ENCODE results near the gene ATP5MC3.
"Not testable (repeated sequence)": the region's sequence is repeated elsewhere in the genome, so short reads cannot be mapped to it uniquely, and the experiment has no call there.

The ATP5MC3 gene

GRCh38 chr2:175181104-175181876 lies at the start of gene ATP5MC3:
TSS of gene ATP5MC3 (minus strand) at chr2:175181710. CDS start at chr2:175181393, 317 bp downstream.
- DNase-seq: peak; percentile 92

- not testable (repeated sequence) for DNase-seq
Measured at GRCh38 chr2:175228601-175229000, 47.1 kb upstream of the ATP5MC3 start.

DNA sequence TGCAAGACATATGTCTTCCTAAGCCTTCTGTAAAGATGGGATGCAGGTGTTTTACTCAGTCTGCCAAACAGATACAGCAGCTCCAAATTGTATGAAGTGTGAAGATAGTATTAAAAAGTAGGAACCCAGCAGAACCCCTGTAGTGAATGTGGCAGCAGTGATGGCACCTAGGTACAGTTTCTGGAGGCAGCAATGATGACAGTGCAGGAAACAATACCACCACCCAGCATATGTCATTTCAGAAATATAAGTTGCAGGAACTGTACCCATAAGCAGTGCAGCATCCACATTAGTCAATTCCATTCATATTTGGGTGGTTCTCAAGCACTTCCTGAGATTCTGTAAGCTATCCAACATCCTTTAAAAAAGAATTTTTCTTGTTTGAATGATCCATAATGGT lies 46.7 kb upstream of the ATP5MC3 start:
- no peak for DNase-seq

- no peak for DNase-seq
Measured at GRCh38 chr2:175227393-175227792, 45.9 kb upstream of the ATP5MC3 start.

GRCh38 chr2:175220075-175220474 lies 38.6 kb upstream of the ATP5MC3 start:
- no peak for DNase-seq

- no peak for DNase-seq
Measured at GRCh38 chr2:175218551-175218950, 37.0 kb upstream of the ATP5MC3 start.

DNA sequence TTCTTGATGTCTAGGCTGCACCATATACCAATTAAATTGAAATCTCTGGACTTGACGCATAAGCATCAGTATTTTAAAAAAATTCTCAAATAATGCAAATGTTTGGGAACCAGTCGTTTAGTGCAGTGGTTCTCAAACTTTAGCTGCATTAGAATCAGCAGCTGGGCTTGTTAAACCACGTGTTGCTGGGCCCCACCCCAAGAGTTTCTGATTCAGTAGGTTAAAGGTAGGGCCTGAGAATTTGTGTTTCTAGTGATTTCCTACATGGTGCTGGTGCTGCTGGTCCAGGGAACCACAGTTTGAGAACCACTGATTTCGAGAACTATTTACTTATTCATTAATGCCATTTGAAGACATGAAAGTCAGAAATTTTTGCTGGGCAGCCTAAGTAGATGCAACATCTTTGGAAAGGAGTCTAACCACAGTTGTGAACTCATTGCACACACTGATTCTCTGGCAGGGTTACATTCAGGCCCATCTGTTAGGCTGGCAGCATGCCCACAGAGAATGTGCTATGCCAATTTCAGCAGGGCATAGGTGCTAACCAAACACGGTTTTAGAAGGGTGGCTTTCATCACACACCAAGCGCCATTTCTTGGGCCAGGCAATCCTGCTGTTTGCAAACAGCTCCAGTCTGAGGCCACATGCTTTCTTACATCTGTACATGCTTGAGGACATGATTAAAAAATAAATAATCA lies 26.4 kb upstream of the ATP5MC3 start:
- no peak for DNase-seq

- DNase-seq: no peak
Measured at GRCh38 chr2:175206866-175207265, 25.4 kb upstream of the ATP5MC3 start.

GRCh38 chr2:175205523-175205922 lies 24.0 kb upstream of the ATP5MC3 start:
- no peak for DNase-seq

DNA sequence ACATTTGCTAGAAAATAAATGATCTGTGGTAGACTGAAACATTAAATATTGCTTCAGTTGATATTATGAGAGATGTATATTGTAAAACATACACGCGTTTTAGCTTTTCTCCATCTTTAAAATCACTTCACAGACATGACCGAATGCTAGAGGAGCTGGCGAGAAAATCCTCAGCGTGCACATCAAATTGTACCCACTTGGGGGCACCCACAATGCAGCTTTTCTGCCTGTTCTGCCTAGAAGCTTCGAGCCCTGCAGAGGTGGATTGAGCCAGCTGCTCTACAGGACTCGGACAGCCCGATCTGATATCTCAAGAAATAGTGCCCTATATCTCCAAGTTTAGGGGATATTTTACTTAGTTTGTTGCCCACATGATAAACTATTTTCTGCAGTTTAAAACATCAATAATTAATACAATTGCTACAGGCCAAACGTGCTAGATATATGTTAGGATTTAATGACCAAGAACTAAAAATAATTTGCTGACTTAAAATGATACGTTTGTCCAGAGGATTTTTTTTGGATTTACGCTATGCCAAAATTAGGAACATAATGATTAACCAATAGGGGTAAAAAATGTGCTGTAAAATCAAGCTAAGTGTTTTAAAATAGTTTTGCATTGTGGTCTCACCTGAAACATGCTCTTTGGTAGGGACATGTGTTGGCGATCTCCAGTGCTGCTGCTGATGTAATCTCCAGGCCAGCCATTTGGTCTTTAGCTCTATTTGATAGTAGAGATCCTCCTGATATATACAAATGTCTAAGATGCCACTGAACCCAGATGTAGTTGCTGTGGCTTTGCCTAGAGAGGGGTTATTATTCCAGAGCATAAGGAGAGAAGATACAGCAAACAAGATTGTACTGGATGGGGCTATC lies 22.3 kb upstream of the ATP5MC3 start:
- peak; percentile 27 for DNase-seq

DNA sequence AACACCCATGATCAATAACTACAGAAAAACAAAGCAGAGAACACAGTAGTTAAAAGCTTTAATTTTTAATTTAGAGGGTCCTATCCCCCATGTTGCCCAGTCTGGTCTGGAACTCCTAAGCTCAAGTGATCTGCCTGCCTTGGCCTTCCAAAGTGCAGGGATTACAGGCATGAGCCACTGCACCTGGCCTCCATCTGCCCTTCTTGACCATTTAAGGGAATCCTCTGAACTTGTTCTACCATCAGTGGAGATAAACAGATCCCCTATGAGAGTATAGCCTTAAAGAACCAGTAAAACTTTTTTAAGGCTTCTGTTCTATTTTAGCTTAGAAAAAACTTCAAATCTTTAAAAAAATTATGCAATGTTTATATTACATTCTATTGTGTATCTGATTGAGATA lies 13.5 kb upstream of the ATP5MC3 start:
- no peak for DNase-seq

DNA sequence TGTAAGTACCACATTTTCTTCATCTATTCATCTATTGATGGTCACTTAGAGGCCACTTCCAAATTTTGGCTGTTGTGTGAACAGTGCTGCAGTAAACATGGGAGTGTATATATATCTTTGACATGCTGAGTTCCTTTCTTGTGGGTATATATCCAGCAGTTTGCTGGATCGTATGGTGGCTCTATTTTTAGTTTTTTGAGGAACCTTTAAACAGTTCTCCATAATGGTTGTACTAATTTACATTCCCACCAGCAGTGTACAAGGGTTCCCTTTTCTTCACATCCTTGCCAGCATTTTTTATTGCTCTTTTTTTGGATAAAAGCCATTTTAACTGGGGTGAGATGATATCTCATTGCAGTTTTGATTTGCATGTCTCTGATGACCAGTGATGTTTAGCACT lies 7.3 kb upstream of the ATP5MC3 start:
- no peak for DNase-seq

DNA sequence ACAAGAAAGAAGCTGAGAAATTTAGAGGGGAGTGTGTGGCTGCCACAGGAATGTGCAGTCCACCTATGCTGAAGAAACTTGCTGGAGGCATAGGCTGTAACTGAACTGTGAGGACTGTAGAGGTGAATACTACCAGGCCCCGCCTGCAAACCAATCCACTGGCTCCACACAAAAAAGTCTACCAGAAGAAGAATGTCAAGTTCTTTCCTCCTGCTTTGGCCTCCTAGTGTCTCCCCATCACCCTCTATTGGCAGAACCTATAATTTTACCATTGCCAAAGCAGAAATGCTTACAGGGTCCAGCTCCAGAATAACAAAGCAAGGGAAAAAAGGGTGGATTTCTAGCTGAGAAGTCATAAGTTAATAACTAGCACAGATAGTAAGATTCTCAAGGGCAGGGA lies 5.9 kb upstream of the ATP5MC3 start:
- no peak for DNase-seq

DNA sequence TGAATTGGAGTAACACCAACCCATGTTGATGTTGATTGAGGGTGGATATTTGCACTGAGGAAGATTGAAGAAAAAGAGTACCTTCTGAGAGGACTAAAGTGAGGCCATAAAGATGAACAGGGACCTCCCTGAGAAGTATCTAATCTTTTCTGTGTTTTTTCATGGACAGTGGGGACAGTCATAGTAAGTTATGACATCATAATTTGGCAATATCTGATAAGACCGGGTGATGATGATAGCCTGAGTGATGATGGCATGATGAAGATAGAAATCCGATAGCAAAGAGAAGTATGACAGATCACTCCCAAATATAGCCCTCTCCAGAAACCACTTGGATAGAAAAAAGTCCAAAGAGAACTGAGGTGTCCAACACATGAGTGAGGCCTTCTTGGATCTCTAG lies 2.2 kb upstream of the ATP5MC3 start:
- DNase-seq: no peak

- DNase-seq: no peak
Measured at GRCh38 chr2:175181877-175182308, 383 bp upstream of the ATP5MC3 start.

DNA sequence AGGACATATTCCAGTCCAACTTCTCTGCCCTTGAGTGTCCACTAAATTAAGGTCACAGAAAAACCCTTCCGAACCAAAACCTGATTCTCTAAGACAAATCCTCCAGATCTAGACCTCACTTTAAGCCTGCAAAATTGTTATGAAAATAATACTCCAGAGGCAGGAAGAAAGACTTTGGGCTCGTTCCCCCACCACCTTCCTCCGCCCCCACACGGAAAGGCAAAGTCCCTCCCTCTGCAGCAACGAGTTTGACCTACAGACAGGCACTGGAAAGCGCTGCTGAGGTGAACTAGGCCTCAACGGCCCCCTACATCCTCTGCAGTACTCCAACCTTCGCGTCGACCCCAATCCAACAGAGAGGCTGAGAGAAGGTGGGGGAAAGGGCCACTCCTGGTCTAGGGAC lies 808 bp downstream of the ATP5MC3 start:
- DNase-seq: peak; percentile 28

- DNase-seq: no peak
Measured at GRCh38 chr2:175176624-175177023, 4.9 kb downstream of the ATP5MC3 start.

- no peak for DNase-seq
Measured at GRCh38 chr2:175175896-175176295, 5.6 kb downstream of the ATP5MC3 start.

DNA sequence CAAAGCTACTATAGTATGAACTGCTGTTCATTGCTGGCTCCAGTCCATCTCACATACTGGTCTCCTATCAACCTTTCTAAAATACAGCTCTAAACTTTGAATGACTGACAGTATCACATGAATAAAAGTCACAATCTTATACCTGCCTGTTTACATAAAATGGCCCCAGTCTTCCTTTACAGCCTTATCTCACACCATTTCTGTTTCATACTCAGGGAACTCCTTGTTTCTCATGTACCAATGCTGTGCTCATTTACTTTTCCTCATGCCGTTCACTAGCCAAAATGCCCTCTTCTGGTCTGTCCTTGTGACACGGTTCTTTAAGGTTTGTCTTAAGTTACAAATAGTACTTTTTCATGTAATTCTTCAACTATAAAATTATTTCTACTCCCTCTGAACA lies 6.2 kb downstream of the ATP5MC3 start:
- DNase-seq: no peak

- no peak for DNase-seq
Measured at GRCh38 chr2:175170659-175171304, 10.7 kb downstream of the ATP5MC3 start.

DNA sequence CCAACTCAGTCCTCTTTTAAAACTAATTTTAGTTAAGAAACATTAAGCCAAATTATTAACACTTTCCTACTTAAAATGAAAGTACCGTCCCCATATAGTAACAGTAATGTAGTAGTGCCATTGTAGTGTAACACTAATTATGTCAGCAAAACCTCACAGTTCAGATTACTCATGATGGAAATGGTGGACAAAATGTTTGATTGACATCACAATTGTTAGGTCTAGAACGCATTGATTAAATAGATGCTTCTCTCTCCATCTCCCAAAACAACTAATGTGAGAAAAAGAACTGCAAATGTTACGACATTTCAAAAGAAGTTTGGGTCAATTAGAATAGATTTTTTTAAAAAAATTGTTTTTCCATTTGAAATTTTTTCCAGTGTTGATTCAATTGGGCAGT lies 12.3 kb downstream of the ATP5MC3 start:
- no peak for DNase-seq

DNA sequence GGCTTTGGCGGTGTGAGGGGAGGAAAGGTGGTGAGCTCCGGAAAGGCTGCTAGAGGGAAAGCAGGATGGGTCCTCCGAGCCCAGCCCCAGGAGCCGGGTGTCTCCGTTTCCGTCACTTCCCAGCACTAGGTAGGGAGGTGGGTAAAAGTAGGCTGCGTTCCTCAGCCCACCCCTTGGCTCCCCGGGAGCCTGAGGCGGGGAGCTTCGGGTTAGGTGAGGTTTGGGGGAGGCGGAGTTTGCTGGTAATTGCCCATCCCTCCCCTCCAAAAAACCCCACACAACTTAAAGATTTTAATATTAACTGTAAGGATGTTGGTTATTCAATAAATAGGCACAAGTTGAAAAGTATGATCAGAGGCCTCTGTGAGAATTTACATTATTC lies 13.0 kb downstream of the ATP5MC3 start:
- DNase-seq: no peak
